Testis (tissue), 2 donors: ENCODE measurements around the gene MSI2.

Experiments used
- POLR2A ChIP-seq: fragments of 450-650 bp; IDR thresholded peaks from one replicate; pipeline ENCODE4 v1.6.1; 2017; ENCODE audit warnings: antibody characterized with exemption, mild to moderate bottlenecking, moderate library complexity
- TF ChIP-seq, protein P1 (sequence below), 3 experiments: fragments of 450-650 bp in 2 of 3; fragments of 200-600 bp in 1 of 3; sonication (generic) in 1 of 3; IDR thresholded peaks; one replicate each; pipeline ENCODE4 v1.5.1; 2016 to 2019; ENCODE audit warnings: antibody characterized with exemption in 3 of 3, mild to moderate bottlenecking in 2 of 3, moderate library complexity in 1 of 3

- TF ChIP-seq POLR2A: no peak
- TF ChIP-seq, protein P1, sequence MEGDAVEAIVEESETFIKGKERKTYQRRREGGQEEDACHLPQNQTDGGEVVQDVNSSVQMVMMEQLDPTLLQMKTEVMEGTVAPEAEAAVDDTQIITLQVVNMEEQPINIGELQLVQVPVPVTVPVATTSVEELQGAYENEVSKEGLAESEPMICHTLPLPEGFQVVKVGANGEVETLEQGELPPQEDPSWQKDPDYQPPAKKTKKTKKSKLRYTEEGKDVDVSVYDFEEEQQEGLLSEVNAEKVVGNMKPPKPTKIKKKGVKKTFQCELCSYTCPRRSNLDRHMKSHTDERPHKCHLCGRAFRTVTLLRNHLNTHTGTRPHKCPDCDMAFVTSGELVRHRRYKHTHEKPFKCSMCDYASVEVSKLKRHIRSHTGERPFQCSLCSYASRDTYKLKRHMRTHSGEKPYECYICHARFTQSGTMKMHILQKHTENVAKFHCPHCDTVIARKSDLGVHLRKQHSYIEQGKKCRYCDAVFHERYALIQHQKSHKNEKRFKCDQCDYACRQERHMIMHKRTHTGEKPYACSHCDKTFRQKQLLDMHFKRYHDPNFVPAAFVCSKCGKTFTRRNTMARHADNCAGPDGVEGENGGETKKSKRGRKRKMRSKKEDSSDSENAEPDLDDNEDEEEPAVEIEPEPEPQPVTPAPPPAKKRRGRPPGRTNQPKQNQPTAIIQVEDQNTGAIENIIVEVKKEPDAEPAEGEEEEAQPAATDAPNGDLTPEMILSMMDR (IDR thresholded peaks at IDR 0.05): no peak
These were observed 301.1 kb downstream of the MSI2 start for GRCh38 chr17:57557416-57557815.
